Measurements from ENCODE around the gene PDZD8.

PDZD8 gene

GRCh38 chr10:117400329-117400728, 25.1 kb upstream of the PDZD8 start:
- no peak overlapping the region for H3K4me3 ChIP-seq (ENCODE audit: low read depth, low read length)
- DNase-seq (ENCODE audit: low read depth): no peak
- TF ChIP-seq MYC (IDR thresholded peaks at IDR 0.05; ENCODE audit: low read depth, low read length) (no peak), POLR2A (IDR thresholded peaks at IDR 0.05; ENCODE audit: extremely low read depth, insufficient read length) (no peak)
- TF ChIP-seq, protein P1, sequence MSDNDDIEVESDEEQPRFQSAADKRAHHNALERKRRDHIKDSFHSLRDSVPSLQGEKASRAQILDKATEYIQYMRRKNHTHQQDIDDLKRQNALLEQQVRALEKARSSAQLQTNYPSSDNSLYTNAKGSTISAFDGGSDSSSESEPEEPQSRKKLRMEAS (IDR thresholded peaks at IDR 0.05; ENCODE audit: low read depth, low read length): no peak

DNA sequence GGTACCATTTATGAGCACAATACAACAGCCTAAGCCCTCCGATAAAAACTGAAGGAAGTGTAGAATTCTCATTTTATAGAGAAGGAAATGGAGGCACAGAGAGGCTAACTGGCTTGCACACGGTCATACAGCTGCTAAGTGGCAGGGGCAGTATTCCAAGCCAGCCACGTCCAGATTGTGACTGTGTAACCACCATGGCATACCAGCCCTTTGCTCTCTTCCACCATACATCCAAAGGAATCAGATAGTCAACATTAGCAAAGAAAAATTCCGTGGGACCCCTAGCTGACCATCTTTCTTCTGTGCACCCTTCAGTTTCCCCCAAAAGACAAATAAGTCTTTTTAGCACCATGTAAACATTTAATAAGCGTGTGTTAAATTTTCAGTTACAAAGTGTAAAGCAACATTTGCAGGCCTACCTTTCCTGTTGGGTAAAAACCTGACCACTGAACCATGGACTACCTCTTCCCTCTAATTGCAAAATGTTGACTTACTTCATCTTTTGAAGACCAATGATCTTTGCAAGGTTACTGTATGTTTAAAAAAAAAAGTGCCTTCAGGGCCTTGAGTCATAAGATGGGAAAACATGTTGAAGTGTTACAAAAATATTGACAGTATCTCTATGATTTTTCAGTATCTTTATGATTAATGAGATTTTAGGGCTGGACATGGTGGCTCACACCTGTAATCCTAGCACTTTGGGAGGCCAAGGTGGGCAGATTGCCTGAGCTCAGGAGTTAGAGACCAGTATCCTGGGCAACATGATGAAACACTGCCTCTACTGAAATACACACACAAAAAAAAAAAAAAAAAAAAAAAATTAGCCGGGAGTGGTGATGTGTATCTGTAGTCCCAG, 24.3 kb upstream of the PDZD8 start:
- no peak overlapping the region for H3K4me3 ChIP-seq (ENCODE audit: low read depth, low read length)
- TF ChIP-seq POLR2A (IDR thresholded peaks at IDR 0.05; ENCODE audit: extremely low read depth, insufficient read length): no peak
- TF ChIP-seq, protein P2, sequence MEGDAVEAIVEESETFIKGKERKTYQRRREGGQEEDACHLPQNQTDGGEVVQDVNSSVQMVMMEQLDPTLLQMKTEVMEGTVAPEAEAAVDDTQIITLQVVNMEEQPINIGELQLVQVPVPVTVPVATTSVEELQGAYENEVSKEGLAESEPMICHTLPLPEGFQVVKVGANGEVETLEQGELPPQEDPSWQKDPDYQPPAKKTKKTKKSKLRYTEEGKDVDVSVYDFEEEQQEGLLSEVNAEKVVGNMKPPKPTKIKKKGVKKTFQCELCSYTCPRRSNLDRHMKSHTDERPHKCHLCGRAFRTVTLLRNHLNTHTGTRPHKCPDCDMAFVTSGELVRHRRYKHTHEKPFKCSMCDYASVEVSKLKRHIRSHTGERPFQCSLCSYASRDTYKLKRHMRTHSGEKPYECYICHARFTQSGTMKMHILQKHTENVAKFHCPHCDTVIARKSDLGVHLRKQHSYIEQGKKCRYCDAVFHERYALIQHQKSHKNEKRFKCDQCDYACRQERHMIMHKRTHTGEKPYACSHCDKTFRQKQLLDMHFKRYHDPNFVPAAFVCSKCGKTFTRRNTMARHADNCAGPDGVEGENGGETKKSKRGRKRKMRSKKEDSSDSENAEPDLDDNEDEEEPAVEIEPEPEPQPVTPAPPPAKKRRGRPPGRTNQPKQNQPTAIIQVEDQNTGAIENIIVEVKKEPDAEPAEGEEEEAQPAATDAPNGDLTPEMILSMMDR (IDR thresholded peaks at IDR 0.05; ENCODE audit: low read depth, low read length): no peak
- no peak for TF ChIP-seq MYC (IDR thresholded peaks at IDR 0.05; ENCODE audit: low read depth, low read length)
- TF ChIP-seq, protein P1 (IDR thresholded peaks at IDR 0.05; ENCODE audit: low read depth, low read length): no peak
- peak; percentile 14 for DNase-seq (ENCODE audit: low read depth)

- DNase-seq (ENCODE audit: low read depth): no peak
- TF ChIP-seq, protein P1 (IDR thresholded peaks at IDR 0.05; ENCODE audit: low read depth, low read length): peak; percentile 33; the same call in 1 of the 2 replicates
- TF ChIP-seq MYC (IDR thresholded peaks at IDR 0.05; ENCODE audit: low read depth, low read length): peak; percentile 24; the same call in 1 of the 2 replicates
- TF ChIP-seq, protein P2 (IDR thresholded peaks at IDR 0.05; ENCODE audit: low read depth, low read length): no peak
- no peak for TF ChIP-seq POLR2A (IDR thresholded peaks at IDR 0.05; ENCODE audit: extremely low read depth, insufficient read length)
- H3K4me3 ChIP-seq (ENCODE audit: low read depth, low read length): no peak overlapping the region
Measured at GRCh38 chr10:117398029-117398428, 22.8 kb upstream of the PDZD8 start.

DNA sequence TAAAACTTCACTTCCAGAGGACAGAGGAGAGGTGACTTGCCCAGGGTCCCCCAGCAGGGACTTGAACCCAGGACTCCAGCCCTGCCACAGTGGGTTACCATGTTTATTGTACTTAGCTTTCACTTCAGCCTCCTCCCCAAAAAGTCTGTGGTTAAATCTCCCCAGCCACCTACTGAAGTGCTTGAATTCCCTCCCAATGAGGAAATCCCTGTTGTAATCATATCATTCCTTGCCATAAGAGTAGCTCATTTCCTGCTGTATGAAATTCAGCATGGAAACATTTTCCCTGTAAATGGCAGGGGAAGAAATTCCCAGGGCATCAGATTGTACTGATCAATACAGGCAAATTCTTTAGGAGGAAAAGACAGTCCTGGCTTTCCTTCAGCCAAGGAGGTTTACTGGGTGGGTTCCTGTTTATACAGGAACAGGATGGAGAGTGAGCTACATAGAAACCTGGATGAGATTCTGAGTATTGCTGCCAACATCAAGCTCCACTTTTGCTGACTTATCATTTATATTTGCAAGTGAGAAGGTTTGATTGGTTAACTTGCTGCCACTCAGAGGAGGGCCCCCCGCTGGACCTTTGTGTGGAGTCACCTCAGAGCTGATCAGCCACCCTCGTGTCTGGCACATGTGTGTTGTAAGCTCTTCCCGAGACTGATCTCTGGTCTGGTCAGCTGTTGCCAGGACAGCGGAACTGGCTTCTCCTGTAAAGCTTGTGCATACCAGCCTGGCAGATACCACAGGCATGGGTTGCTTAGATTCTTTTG, 16.4 kb upstream of the PDZD8 start:
- no peak overlapping the region for H3K4me3 ChIP-seq (ENCODE audit: low read depth, low read length)
- DNase-seq (ENCODE audit: low read depth): no peak
- TF ChIP-seq MYC (IDR thresholded peaks at IDR 0.05; ENCODE audit: low read depth, low read length): no peak
- no peak for TF ChIP-seq POLR2A (IDR thresholded peaks at IDR 0.05; ENCODE audit: extremely low read depth, insufficient read length)
- TF ChIP-seq, protein P2 (IDR thresholded peaks at IDR 0.05; ENCODE audit: low read depth, low read length): no peak
- TF ChIP-seq, protein P1 (IDR thresholded peaks at IDR 0.05; ENCODE audit: low read depth, low read length): no peak

DNA sequence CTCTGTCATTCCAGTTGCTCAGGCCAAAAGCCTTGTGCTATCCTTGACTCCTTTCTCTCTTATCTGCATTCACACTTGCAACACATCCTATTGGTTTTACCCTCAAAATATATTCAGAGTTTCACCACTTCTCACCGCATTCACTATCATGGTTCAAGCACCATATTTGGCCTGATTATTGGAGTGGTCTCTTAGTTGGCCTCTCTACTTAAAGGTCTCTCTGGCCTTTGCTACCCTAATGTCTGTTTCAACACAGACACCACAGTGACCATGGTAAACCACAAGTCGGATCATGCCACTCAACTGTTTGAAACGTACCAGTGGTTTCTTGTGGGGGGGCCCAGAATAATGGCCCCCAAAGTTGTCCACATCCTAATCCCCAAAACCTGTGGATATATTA, 15.2 kb upstream of the PDZD8 start:
- no peak for TF ChIP-seq MYC (IDR thresholded peaks at IDR 0.05; ENCODE audit: low read depth, low read length)
- TF ChIP-seq, protein P2 (IDR thresholded peaks at IDR 0.05; ENCODE audit: low read depth, low read length): no peak
- TF ChIP-seq POLR2A (IDR thresholded peaks at IDR 0.05; ENCODE audit: extremely low read depth, insufficient read length): no peak
- TF ChIP-seq, protein P1 (IDR thresholded peaks at IDR 0.05; ENCODE audit: low read depth, low read length): no peak
- no peak for DNase-seq (ENCODE audit: low read depth)
- no peak overlapping the region for H3K4me3 ChIP-seq (ENCODE audit: low read depth, low read length)
